Gastrocnemius medialis (tissue), 4 donors: ENCODE data around the gene SLC10A7. TPM values are rescaled to one million over a fixed set of nuclear protein-coding genes. Genes with fewer than 3 reads are reported as not detected.
A peak's percentile ranks its signal among the peaks of the same experiment; 100 is the strongest.

Experiments
- ATAC-seq, 2 donors: fragments of 150-250 bp; one replicate each; pipeline ENCODE4 v1.9.1; 2016
- DNase-seq, 2 donors: peaks; one replicate each; pipeline ENCODE4 v3.0.0-alpha.2; 2019
- H3K27ac ChIP-seq, 4 donors: fragments of 200-600 bp; sonication (generic); 1 replicate in 1 of 4; 2 replicates in 3 of 4; pipeline ENCODE4 v1.5.1; 2016 to 2018; ENCODE audit warnings: mild to moderate bottlenecking in 2 of 4, moderate library complexity in 1 of 4
- H3K27me3 ChIP-seq, 3 donors: fragments of 200-600 bp; sonication (generic) in 2 of 3; 1 replicate in 1 of 3; 2 replicates in 2 of 3; pipeline versions ENCODE4 v1.5.1 to v1.6.0; 2016 to 2019; ENCODE audit warnings: mild to moderate bottlenecking in 1 of 3, moderate library complexity in 1 of 3
- H3K36me3 ChIP-seq, 2 donors: fragments of 200-600 bp; sonication (generic) in 1 of 2; one replicate each; pipeline ENCODE4 v1.5.1; 2017 to 2018
- H3K4me1 ChIP-seq, 2 donors: fragments of 200-600 bp; sonication (generic) in 1 of 2; one replicate each; pipeline ENCODE4 v1.5.1; 2016 to 2017; ENCODE audit warnings: mild to moderate bottlenecking in 2 of 2
- H3K4me3 ChIP-seq, 4 donors: fragments of 200-600 bp; sonication (generic) in 3 of 4; 1 replicate in 1 of 4; 2 replicates in 3 of 4; pipeline ENCODE4 v1.5.1; 2016 to 2019; ENCODE audit warnings: mild to moderate bottlenecking in 2 of 4
- H3K9me3 ChIP-seq, 3 donors: fragments of 200-600 bp; sonication (generic) in 2 of 3; 1 replicate in 1 of 3; 2 replicates in 2 of 3; pipeline ENCODE4 v1.5.1; 2016 to 2019
- POLR2A ChIP-seq, 2 donors: fragments of 450-650 bp; IDR thresholded peaks; one replicate each; pipeline ENCODE4 v1.6.1; 2017; ENCODE audit warnings: antibody characterized with exemption in 2 of 2, mild to moderate bottlenecking in 2 of 2, moderate library complexity in 2 of 2
- in situ Hi-C, 4 donors: fragments of 200-750 bp; cut with MboI; loops; one replicate each; pipeline versions ENCODE4 v1.15.0 to v1.8.0; 2017; ENCODE audit warnings: low sequenced_read_pairs in 4 of 4
- intact Hi-C: fragments of 100-400 bp; cut with DNase I; formaldehyde crosslinking; loops from one replicate; pipeline ENCODE4 v1.15.1; 2023; ENCODE audit warnings: low total_unique reads
- total RNA-seq, 4 donors: library from RNA; depleted of rRNA; stranded (reverse); fragments of >200 nt; gene quantifications; one replicate each; pipeline versions ENCODE4 v1.1.0 to v1.2.3, GENCODE V29; 2016
- TF ChIP-seq, protein P1 (sequence below), 5 experiments: fragments of 450-650 bp in 3 of 5; fragments of 200-600 bp in 2 of 5; sonication (generic) in 2 of 5; IDR thresholded peaks in 4 of 5; conservative IDR thresholded peaks in 1 of 5; 1 replicate in 4 of 5; 2 replicates in 1 of 5; pipeline ENCODE4 v1.5.1; 2016 to 2019; ENCODE audit warnings: antibody characterized with exemption in 5 of 5, mild to moderate bottlenecking in 3 of 5, moderate library complexity in 3 of 5

Gene SLC10A7, protein sequence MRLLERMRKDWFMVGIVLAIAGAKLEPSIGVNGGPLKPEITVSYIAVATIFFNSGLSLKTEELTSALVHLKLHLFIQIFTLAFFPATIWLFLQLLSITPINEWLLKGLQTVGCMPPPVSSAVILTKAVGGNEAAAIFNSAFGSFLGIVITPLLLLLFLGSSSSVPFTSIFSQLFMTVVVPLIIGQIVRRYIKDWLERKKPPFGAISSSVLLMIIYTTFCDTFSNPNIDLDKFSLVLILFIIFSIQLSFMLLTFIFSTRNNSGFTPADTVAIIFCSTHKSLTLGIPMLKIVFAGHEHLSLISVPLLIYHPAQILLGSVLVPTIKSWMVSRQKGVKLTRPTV
- 1 to 10 TPM; 2.1 to 6.0 (median 2.3) TPM for total RNA-seq

DNA sequence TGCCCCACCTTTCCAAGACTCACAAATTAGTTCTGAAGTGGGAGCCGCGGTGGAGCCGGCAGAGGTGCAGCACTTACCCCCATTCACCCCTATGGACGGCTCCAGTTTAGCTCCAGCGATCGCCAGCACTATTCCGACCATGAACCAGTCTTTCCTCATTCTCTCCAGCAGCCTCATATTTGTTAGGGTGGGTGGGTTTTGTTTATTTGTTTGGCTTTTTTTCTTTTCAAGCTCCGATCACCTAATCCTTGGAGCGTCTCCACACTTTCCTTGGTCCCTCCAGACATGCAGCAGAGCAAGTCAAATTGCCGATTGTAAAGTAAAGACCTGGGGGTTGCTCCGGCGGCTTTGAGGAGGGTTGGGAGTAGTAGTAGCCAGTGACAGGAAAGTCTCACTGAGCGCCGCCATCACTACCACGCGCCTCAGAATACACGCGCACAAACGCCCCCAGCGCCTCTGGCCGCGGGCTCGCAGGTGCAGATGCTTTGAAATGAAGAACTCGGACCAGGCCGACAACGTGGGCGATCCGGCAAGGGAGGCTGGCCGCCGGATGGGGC, at the start of gene SLC10A7:
Gene SLC10A7 (minus strand): TSS at position 400 of the 557 bp plus-strand sequence. CDS start 223 bp downstream, at position 177.
- TF ChIP-seq, protein P1, sequence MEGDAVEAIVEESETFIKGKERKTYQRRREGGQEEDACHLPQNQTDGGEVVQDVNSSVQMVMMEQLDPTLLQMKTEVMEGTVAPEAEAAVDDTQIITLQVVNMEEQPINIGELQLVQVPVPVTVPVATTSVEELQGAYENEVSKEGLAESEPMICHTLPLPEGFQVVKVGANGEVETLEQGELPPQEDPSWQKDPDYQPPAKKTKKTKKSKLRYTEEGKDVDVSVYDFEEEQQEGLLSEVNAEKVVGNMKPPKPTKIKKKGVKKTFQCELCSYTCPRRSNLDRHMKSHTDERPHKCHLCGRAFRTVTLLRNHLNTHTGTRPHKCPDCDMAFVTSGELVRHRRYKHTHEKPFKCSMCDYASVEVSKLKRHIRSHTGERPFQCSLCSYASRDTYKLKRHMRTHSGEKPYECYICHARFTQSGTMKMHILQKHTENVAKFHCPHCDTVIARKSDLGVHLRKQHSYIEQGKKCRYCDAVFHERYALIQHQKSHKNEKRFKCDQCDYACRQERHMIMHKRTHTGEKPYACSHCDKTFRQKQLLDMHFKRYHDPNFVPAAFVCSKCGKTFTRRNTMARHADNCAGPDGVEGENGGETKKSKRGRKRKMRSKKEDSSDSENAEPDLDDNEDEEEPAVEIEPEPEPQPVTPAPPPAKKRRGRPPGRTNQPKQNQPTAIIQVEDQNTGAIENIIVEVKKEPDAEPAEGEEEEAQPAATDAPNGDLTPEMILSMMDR (IDR thresholded peaks at IDR 0.05 in 4 of 5, conservative IDR thresholded peaks at IDR 0.05 in 1 of 5), result no peak
- TF ChIP-seq POLR2A (IDR thresholded peaks at IDR 0.05), result no peak
- ATAC-seq (peak; percentile 91), DNase-seq (peak; percentile 44 to 57)
- H3K27ac ChIP-seq, result peak within 1 kb of the TSS; percentile 85 to 90 (median 87)
- intact Hi-C loops (loop anchor here (5.0 to 10.0 kb wide), 3 partner anchors 344 to 1039 kb away; partner anchors contain the start of genes LSM6 and SMAD1), in situ Hi-C loops (no loop called here)
- H3K36me3 ChIP-seq, result no peaks in the 10 kb centered on the region
- H3K9me3 ChIP-seq, result no peaks in the 10 kb centered on the region
- H3K27me3 ChIP-seq, result no peaks in the 10 kb centered on the region
- H3K4me1 ChIP-seq, result peaks cover 21 to 25% of the 10 kb centered on the region in 2 donors
- H3K4me3 ChIP-seq, result peak within 1 kb of the TSS; percentile 89 to 97 (median 92)

DNA sequence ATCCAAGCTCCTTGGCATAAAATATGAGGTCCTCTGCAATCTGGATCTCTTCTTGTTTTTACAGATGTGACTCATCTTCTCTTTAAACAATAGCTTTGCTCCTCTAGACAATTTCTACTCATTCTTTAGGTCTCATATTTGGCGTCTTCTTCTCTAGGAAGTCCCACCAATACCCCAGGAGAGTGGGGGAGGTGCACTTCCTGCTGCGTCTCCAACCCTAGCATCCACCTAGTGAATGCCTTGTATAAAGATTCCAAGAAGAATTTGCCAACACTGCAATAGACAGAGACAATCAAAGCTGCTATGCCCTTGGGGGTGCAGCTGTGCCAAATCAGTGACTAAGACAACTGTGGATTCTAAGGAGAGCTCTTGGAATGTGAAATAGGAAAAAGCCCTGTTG, 45.7 kb upstream of the SLC10A7 start:
- intact Hi-C loops, result no loop called here
- H3K27ac ChIP-seq, result no peak overlapping the region
- ATAC-seq (no peak), DNase-seq (no peak)
- in situ Hi-C loops, result no loop called here
- no peaks in the 10 kb centered on the region for H3K9me3 ChIP-seq
- no peaks in the 10 kb centered on the region for H3K27me3 ChIP-seq
- TF ChIP-seq, protein P1 (IDR thresholded peaks at IDR 0.05 in 4 of 5, conservative IDR thresholded peaks at IDR 0.05 in 1 of 5), result no peak
- TF ChIP-seq POLR2A (IDR thresholded peaks at IDR 0.05), result no peak
- H3K4me3 ChIP-seq, result no peak overlapping the region
- no peaks in the 10 kb centered on the region for H3K4me1 ChIP-seq
- H3K36me3 ChIP-seq, result no peaks in the 10 kb centered on the region

DNA sequence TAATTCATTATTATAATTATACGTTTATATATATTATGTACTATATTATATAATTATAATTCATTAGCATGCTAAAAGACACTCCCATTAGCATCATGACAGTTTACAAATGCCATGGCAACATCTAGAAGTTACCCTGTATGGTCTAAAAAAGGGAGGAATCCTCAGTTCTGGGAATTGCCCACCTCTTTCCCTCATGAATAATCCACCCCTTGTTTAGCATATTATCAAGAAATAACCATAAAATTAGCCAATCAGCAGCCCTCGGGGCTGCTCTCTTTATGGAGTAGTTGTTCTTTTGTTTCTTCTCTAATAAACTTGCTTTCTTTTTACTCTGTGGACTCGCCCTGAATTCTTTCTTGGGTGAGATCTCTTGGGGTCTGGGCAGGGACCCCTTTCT, 42.8 kb upstream of the SLC10A7 start:
- Histone ChIP-seq H3K9me3 (no peaks in the 10 kb centered on the region), H3K27me3 (no peaks in the 10 kb centered on the region), H3K36me3 (no peaks in the 10 kb centered on the region), H3K27ac (no peak overlapping the region), H3K4me1 (no peaks in the 10 kb centered on the region), H3K4me3 (no peak overlapping the region)
- ATAC-seq (no peak), DNase-seq (no peak)
- in situ Hi-C loops, result no loop called here
- intact Hi-C loops, result no loop called here
- TF ChIP-seq, protein P1 (IDR thresholded peaks at IDR 0.05 in 4 of 5, conservative IDR thresholded peaks at IDR 0.05 in 1 of 5), result no peak
- no peak for TF ChIP-seq POLR2A (IDR thresholded peaks at IDR 0.05)

DNA sequence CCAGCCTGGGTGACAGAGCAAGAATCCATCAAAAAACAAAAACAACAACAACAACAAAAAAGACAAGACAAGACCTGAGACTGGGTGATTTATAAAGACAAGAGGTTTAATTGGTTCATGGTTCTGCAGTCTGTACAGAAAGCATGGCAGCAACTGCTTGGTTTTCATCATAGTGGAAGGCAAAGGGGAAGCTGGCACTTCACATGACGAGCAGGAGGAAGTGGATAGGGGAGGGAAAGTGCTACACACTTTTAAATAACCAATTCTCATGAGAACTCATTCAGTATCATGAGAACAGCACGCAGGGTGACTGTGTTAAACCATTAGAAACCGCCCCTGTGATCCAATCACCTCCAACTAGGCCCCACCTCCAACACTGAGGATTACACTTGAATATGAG, 28.4 kb upstream of the SLC10A7 start:
- in situ Hi-C loops, result no loop called here
- Histone ChIP-seq H3K4me3 (no peak overlapping the region), H3K36me3 (no peaks in the 10 kb centered on the region), H3K27me3 (no peaks in the 10 kb centered on the region), H3K27ac (no peak overlapping the region), H3K9me3 (no peaks in the 10 kb centered on the region), H3K4me1 (no peaks in the 10 kb centered on the region)
- intact Hi-C loops, result no loop called here
- TF ChIP-seq POLR2A (IDR thresholded peaks at IDR 0.05), result no peak
- TF ChIP-seq, protein P1 (IDR thresholded peaks at IDR 0.05 in 4 of 5, conservative IDR thresholded peaks at IDR 0.05 in 1 of 5), result no peak
- no peak for DNase-seq
- no peak for ATAC-seq
